ENCODE data around the gene LAMA5. TPM values are rescaled to one million over a fixed set of nuclear protein-coding genes. Genes with fewer than 3 reads are reported as not detected.

The LAMA5 gene
- total and polyA plus RNA-seq, 2 donors (not counting 1 experiment from before 2014, with no cell fraction given), result 52.9 to 83.5 TPM

DNA sequence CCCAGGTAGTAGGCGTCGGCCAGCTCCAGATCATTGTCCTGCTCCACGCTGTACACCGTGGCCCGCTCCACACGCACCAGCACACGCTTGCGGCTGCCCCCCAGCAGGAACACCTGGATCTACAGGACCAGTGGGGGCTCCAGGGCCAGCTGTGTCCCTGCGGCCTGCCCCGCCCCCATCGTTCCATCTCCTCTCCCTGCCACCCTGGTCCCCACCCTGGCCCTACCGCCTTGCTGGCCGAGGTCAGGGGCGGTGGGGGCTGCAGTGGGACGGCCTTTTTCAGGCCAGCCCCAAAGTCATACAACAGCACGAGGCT lies 54.5 kb downstream of the LAMA5 start:
- no peak overlapping the region for H3K4me3 ChIP-seq (ENCODE audit: control extremely low read depth in 1 of 5, extremely low read depth in 1 of 5, insufficient read depth in 1 of 5, low read depth in 2 of 5, low read length in 4 of 5)
- H3K27me3 Mint-ChIP-seq, result no peaks in the 10 kb centered on the region
- H3K9me3 Mint-ChIP-seq (ENCODE audit: insufficient read depth), result no peaks in the 10 kb centered on the region
- H3K4me2 ChIP-seq (replicated peaks; ENCODE audit: low read depth, low read length, poor library complexity, severe bottlenecking), result no peak overlapping the region
- POLR2A ChIA-PET, result no interaction called here
- peaks cover 0 to 32% of the 10 kb centered on the region in 2 experiments for H3K36me3 ChIP-seq (replicated peaks in 1 of 2; ENCODE audit: control extremely low read depth in 1 of 2, control insufficient read depth in 1 of 2, extremely low read depth in 1 of 2, insufficient read depth in 2 of 2, low read length in 1 of 2)
- no peaks in the 10 kb centered on the region for H3K9me3 ChIP-seq (ENCODE audit: control extremely low read depth in 1 of 3, control insufficient read depth in 2 of 3, insufficient read depth in 1 of 3, low read length in 2 of 3)
- H3K9ac ChIP-seq (ENCODE audit: low read length), result no peak overlapping the region
- no peaks in the 10 kb centered on the region for H3K4me1 ChIP-seq (ENCODE audit: control insufficient read depth in 2 of 2, insufficient read depth in 2 of 2, low read length in 2 of 2)
- intact Hi-C loops (cut with micrococcal nuclease), result no loop called here
- no peak overlapping the region for H3K27ac ChIP-seq (ENCODE audit: low read length in 2 of 2)
- peaks cover 10% of the 10 kb centered on the region for H4K20me1 ChIP-seq (ENCODE audit: control insufficient read depth, insufficient read depth, low read length, poor library complexity, severe bottlenecking)
- no peak overlapping the region for H2AFZ ChIP-seq (ENCODE audit: insufficient read depth, low read depth, low read length, poor library complexity, severe bottlenecking)
- WGBS (ENCODE audit: insufficient coverage), result 91% methylated on average over 14 of the region's 16 CpGs
- CTCF ChIA-PET, result no interaction called here
- TF ChIP-seq, protein P1, sequence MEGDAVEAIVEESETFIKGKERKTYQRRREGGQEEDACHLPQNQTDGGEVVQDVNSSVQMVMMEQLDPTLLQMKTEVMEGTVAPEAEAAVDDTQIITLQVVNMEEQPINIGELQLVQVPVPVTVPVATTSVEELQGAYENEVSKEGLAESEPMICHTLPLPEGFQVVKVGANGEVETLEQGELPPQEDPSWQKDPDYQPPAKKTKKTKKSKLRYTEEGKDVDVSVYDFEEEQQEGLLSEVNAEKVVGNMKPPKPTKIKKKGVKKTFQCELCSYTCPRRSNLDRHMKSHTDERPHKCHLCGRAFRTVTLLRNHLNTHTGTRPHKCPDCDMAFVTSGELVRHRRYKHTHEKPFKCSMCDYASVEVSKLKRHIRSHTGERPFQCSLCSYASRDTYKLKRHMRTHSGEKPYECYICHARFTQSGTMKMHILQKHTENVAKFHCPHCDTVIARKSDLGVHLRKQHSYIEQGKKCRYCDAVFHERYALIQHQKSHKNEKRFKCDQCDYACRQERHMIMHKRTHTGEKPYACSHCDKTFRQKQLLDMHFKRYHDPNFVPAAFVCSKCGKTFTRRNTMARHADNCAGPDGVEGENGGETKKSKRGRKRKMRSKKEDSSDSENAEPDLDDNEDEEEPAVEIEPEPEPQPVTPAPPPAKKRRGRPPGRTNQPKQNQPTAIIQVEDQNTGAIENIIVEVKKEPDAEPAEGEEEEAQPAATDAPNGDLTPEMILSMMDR (IDR thresholded peaks at IDR 0.05), result no peak
- TF ChIP-seq EZH2 (IDR thresholded peaks at IDR 0.05; ENCODE audit: borderline replicate concordance, insufficient read depth, low read depth, low read length, poor library complexity, severe bottlenecking), result no peak
- no peaks in the 10 kb centered on the region for H3K79me2 ChIP-seq (ENCODE audit: control insufficient read depth, insufficient read depth, low read length)
- ATAC-seq (ENCODE audit: low read depth) (no peak), DNase-seq (no peak)
- no peaks in the 10 kb centered on the region for H3K27me3 ChIP-seq (replicated peaks in 1 of 4; ENCODE audit: control extremely low read depth in 1 of 4, control insufficient read depth in 3 of 4, insufficient read depth in 4 of 4, low read length in 3 of 4)
- H3K4me3 Mint-ChIP-seq, result no peak overlapping the region
- no peaks in the 10 kb centered on the region for H3K4me1 Mint-ChIP-seq
- no peak overlapping the region for H3K27ac Mint-ChIP-seq

DNA sequence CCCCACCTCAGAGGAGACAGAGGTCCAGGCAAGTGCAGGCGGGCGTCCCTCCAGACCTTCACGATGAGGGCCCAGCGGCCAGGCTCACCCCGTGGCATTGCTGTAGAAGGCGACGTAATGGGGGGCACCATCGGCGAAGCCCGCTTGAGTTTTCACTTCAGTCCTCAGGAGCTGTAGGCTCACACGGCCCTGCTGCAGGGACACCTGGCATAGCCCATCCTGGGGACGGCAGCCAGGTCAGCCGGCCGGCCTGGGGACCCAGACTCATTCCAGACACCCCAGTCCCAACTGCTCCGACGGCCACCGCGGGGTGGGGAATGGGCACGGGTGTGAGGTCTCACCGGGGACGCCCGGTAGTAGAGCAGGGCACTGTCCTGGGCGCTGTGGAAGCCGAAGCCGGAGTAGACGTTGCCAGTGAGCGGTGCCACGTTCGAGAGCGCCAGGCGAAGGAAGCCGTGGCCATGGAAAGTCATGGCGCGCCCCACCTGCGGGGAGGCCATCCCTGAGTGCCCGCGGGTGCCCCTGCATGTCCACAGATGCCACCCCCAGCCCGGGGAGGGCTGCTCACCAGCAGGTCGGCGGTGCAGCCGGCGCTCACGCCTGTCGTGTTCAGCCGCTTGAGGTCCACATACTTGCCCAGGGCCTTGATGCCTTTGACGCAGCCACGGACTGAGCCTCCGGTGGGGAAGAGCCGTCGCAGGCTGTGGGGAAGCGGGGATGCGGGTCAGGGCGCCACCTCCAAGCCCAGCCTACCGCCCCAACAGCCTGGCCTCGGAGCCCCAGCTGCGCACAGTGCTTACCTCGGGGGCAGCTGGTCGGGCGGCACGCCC lies 55.1 kb downstream of the LAMA5 start:
- Histone ChIP-seq H3K4me1 (ENCODE audit: control insufficient read depth in 2 of 2, insufficient read depth in 2 of 2, low read length in 2 of 2) (no peaks in the 10 kb centered on the region), H3K9ac (ENCODE audit: low read length) (no peak overlapping the region), H3K27ac (ENCODE audit: low read length in 2 of 2) (no peak overlapping the region), H4K20me1 (ENCODE audit: control insufficient read depth, insufficient read depth, low read length, poor library complexity, severe bottlenecking) (peaks cover 16% of the 10 kb centered on the region), H3K9me3 (ENCODE audit: control extremely low read depth in 1 of 3, control insufficient read depth in 2 of 3, insufficient read depth in 1 of 3, low read length in 2 of 3) (no peaks in the 10 kb centered on the region), H3K79me2 (ENCODE audit: control insufficient read depth, insufficient read depth, low read length) (no peaks in the 10 kb centered on the region), H3K36me3 (replicated peaks in 1 of 2; ENCODE audit: control extremely low read depth in 1 of 2, control insufficient read depth in 1 of 2, extremely low read depth in 1 of 2, insufficient read depth in 2 of 2, low read length in 1 of 2) (peaks cover 0 to 32% of the 10 kb centered on the region in 2 experiments), H3K27me3 (replicated peaks in 1 of 4; ENCODE audit: control extremely low read depth in 1 of 4, control insufficient read depth in 3 of 4, insufficient read depth in 4 of 4, low read length in 3 of 4) (no peaks in the 10 kb centered on the region), H2AFZ (ENCODE audit: insufficient read depth, low read depth, low read length, poor library complexity, severe bottlenecking) (no peak overlapping the region), H3K4me2 (replicated peaks; ENCODE audit: low read depth, low read length, poor library complexity, severe bottlenecking) (no peak overlapping the region), H3K4me3 (ENCODE audit: control extremely low read depth in 1 of 5, extremely low read depth in 1 of 5, insufficient read depth in 1 of 5, low read depth in 2 of 5, low read length in 4 of 5) (no peak overlapping the region)
- ChIA-PET CTCF (no interaction called here), POLR2A (no interaction called here)
- H3K27ac Mint-ChIP-seq, result no peak overlapping the region
- WGBS (ENCODE audit: insufficient coverage), result 92% methylated on average over 57 of the region's 60 CpGs
- H3K4me3 Mint-ChIP-seq, result no peak overlapping the region
- no peak for DNase-seq
- intact Hi-C loops (cut with micrococcal nuclease), result no loop called here
- no peaks in the 10 kb centered on the region for H3K9me3 Mint-ChIP-seq (ENCODE audit: insufficient read depth)
- H3K27me3 Mint-ChIP-seq, result no peaks in the 10 kb centered on the region
- TF ChIP-seq, protein P1 (IDR thresholded peaks at IDR 0.05), result no peak
- TF ChIP-seq EZH2 (IDR thresholded peaks at IDR 0.05; ENCODE audit: borderline replicate concordance, insufficient read depth, low read depth, low read length, poor library complexity, severe bottlenecking), result no peak
- H3K4me1 Mint-ChIP-seq, result no peaks in the 10 kb centered on the region
- no peak for ATAC-seq (ENCODE audit: low read depth)

Data from B cell (primary cell).